KBM-7 (cell line): ENCODE data around the gene TDRD5.

Experiments
- DNase-seq: peaks from one replicate; pipeline ENCODE4 v3.0.0-alpha.2; 2015
- in situ Hi-C: fragments of 300-500 bp; cut with MboI; formaldehyde crosslinking; loops from 2 replicates; pipeline ENCODE4 v1.14.3; 2020; ENCODE audit warnings: low sequenced_read_pairs, low pct_unique_long_range_greater_than_20kb, mixed read lengths

The TDRD5 gene

GRCh38 chr1:179591592-179592580, at the start of gene TDRD5:
TSS of gene TDRD5 (plus strand) at chr1:179591832. CDS start at chr1:179592616, 784 bp downstream.
- DNase-seq = no peak
- in situ Hi-C loops = no loop called here

DNA sequence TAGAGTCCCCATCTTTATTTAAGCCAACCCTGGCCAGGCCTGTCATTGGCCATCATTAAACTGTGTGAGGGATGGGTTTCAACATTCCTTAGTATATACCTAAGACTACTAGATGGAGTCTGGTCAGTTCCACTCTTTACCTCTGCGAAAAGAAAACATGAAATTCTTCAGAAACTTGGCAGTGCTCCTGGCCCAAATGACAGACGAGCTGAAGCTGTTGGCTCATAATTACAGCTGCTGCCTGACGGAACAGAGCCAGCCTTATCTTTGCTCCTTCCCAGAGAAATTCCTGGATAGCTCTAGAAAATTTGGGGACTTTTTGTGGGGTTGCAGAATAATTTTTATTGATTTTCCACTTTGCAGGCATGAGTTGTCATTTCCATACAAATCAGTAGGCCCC, 46.3 kb upstream of the TDRD5 start:
- in situ Hi-C loops = no loop called here
- DNase-seq = no peak

GRCh38 chr1:179547021-179547535, 44.6 kb upstream of the TDRD5 start:
- in situ Hi-C loops = no loop called here
- DNase-seq = no peak

GRCh38 chr1:179548666-179549367, 42.8 kb upstream of the TDRD5 start:
- in situ Hi-C loops = no loop called here

DNA sequence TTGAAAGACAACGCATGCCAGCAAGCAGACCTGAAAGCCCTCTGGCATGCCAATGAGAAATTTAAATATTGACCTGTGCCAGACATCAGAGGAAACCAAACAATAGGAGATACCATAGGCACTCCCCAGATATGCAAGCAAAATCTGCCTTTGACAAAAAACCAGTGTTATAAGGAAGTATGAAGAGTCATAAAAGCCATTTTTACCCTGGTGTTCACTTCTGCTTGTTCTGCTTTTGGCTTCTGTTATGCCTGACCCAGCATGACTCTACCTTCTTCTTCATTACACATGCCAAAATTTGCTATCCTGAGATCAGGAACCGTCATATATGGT, 42.3 kb upstream of the TDRD5 start:
- peak; percentile 39 for DNase-seq
- in situ Hi-C loops = no loop called here

More at GRCh38 chr1:179548666-179549367, 42.8 kb upstream of the TDRD5 start:
- DNase-seq = no peak

GRCh38 chr1:179550746-179551682, 40.6 kb upstream of the TDRD5 start:
- in situ Hi-C loops = no loop called here
- DNase-seq = peak; percentile 29

GRCh38 chr1:179554427-179554826, 37.2 kb upstream of the TDRD5 start:
- in situ Hi-C loops = no loop called here
- DNase-seq = no peak

DNA sequence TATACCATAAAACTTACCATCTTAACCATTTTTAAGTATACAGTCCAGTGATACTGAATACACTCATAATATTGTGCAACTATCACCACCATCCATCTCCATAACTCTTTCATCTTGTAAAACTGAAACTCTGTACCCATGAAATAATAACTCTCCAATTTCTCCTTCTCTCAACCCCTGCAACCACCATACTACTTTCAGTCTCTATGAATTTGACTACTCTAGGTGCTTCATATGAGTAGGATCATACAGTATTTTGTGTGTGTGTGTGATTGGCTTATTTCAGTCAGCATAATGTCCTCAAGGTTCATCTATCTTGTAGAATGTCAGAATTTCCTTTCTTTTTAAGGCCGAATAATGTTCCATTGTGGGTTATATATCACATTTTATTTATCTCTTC, 33.6 kb upstream of the TDRD5 start:
- no peak for DNase-seq
- in situ Hi-C loops = no loop called here

DNA sequence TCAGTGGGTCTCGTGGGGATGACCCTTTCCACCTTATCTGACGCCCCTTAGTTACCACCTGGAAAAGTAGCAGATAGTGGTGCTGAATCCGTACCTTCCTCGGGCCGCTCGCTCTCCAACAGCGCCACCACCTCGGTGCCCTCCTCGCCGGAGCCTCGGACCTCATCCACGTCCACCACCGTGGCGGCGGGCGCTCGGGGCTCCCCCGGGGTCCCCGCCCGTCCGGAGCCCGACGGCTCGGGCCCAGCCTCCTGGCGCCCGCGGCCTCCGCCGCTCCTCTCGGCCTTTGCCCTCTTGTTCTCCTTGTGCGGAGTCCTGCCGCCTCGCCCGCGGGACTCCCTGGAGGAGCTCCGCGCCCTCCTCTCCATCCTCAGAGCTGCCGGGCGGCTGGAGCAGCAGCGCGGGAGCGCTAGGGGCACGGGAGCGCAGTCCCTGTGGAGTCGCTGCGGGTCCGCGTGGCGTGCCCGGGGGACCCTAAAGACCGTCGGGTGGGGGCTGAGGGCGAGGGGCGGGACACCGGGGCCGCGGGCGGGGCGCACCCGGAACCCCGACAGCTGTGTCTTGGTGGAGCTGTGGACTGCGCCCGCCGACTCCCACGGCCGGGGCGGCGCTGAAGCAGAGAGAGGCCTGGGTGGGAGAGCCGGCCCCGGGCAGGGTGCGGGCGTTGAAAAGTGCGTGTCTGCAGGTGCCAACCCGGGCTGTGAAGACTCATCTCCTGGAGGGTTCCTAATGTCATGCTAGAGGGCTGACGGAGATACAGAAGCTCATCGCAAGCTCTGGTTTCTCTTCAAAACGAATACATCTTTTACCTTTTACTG, 15.9 kb upstream of the TDRD5 start, which contains the start of gene NPHS2:
Gene NPHS2, minus strand, starts transcription at position 452 of the 818 bp plus-strand sequence. Its CDS starts 84 bp downstream, at position 368.
- in situ Hi-C loops = no loop called here
- no peak for DNase-seq

- in situ Hi-C loops = no loop called here
- DNase-seq = no peak
Measured at GRCh38 chr1:179576509-179576908, 15.1 kb upstream of the TDRD5 start.

- in situ Hi-C loops = no loop called here
Measured at GRCh38 chr1:179583771-179584320, 7.8 kb upstream of the TDRD5 start.

GRCh38 chr1:179586107-179586823, 5.4 kb upstream of the TDRD5 start:
- in situ Hi-C loops = no loop called here
- no peak for DNase-seq

More at GRCh38 chr1:179583771-179584320, 7.8 kb upstream of the TDRD5 start:
- no peak for DNase-seq

GRCh38 chr1:179587336-179587735, 4.3 kb upstream of the TDRD5 start:
- in situ Hi-C loops = no loop called here
- no peak for DNase-seq

- in situ Hi-C loops = no loop called here
- no peak for DNase-seq
Measured at GRCh38 chr1:179588425-179589024, 3.1 kb upstream of the TDRD5 start.

DNA sequence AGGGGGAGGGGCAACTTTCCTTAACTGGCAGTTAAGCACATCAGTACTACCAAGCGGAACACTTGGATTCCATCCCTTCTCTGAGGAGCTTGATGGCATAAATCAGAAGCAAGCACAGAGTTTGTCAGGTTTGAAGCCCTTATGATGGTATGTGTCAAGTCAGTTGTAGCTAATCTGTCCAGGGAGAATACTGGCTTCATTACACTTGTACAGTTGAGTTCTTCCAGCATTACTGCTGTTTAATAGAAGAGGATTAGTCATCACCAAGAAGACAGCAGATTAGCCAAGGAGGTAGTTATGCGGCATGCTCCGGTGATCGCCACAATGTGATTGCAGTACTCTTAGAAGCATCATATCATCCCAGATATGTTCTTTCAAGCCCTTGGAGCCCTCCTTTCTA, 2.1 kb upstream of the TDRD5 start:
- no peak for DNase-seq
- in situ Hi-C loops = no loop called here

GRCh38 chr1:179590671-179591070, 961 bp upstream of the TDRD5 start:
- DNase-seq = no peak

DNA sequence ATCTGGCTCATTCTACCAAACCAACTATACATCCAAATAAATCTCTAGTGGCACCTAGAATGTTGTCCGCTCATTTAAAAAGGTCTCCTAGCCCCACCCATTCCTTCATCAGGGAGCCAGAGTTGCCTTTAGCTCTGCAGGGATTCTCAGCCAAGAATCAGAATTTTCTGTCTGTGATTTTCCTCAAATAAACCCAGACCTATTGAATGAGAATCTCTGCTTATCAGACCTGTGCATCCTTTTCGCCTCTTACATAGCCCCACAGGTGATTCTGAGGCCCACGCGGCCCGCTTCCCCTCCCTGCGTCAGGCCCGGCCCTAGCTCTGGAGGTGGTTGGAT, 410 bp upstream of the TDRD5 start:
- DNase-seq = no peak
- in situ Hi-C loops = no loop called here

More at GRCh38 chr1:179590671-179591070, 961 bp upstream of the TDRD5 start:
- in situ Hi-C loops = no loop called here
